ENCODE measurements around the gene IFIT1B.

IFIT1B gene

DNA sequence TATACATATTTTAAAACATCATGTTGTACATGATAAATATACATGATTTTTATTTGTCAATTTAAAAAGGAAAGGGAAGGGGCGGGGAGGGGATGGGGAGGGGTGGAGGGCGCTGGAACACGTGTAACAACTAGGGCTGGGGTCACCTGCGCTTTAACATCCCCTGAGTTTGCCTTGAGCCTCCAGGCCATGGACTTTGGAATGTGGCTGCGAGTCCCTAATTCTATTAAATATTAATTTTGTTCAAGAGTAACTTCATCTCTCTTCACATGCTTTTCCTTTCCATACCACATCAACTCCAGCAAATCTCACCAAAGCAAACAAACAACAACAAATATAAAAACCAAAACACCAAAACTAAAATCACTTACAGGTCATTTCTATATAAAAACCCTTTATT, 47.1 kb downstream of the IFIT1B start:
- no peak for DNase-seq (ENCODE audit: low spot score)
- in situ Hi-C loops (cut with MboI; ENCODE audit: low sequenced_read_pairs, unreplicated experiment), result loop anchor here (10.0 kb wide), 1 partner anchor 130 kb away; no protein-coding TSS in a partner anchor
- TF ChIP-seq, protein P1, sequence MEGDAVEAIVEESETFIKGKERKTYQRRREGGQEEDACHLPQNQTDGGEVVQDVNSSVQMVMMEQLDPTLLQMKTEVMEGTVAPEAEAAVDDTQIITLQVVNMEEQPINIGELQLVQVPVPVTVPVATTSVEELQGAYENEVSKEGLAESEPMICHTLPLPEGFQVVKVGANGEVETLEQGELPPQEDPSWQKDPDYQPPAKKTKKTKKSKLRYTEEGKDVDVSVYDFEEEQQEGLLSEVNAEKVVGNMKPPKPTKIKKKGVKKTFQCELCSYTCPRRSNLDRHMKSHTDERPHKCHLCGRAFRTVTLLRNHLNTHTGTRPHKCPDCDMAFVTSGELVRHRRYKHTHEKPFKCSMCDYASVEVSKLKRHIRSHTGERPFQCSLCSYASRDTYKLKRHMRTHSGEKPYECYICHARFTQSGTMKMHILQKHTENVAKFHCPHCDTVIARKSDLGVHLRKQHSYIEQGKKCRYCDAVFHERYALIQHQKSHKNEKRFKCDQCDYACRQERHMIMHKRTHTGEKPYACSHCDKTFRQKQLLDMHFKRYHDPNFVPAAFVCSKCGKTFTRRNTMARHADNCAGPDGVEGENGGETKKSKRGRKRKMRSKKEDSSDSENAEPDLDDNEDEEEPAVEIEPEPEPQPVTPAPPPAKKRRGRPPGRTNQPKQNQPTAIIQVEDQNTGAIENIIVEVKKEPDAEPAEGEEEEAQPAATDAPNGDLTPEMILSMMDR (IDR thresholded peaks at IDR 0.05; ENCODE audit: borderline replicate concordance, control extremely low read depth, extremely low read depth, insufficient read depth, missing control alignments), result no peak

GRCh38 chr10:89426230-89426868, 48.5 kb downstream of the IFIT1B start:
- in situ Hi-C loops (cut with MboI; ENCODE audit: low sequenced_read_pairs, unreplicated experiment), result loop anchor here (10.0 kb wide), 1 partner anchor 128 kb away; no protein-coding TSS in a partner anchor
- DNase-seq (ENCODE audit: low spot score), result peak; percentile 48
- TF ChIP-seq, protein P1 (IDR thresholded peaks at IDR 0.05; ENCODE audit: borderline replicate concordance, control extremely low read depth, extremely low read depth, insufficient read depth, missing control alignments), result peak; percentile 57

DNA sequence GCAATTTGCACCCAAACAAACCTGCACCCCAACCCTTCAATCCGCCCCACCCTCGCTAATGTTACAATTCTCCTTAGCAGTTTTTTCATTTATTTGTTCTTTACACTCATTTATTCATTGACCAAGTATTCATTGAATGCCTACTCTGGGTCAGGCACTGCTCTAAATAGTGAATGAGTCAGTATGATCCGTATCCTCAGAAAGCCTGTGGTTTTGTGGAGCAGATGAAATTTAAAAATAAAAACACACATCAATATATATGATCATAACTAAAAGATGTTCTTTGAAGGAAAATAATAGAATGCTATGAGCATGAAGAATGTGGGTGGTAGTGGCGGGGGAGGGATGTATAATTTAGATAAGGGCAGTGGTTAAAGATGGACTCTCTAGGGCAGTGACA, 49.8 kb downstream of the IFIT1B start:
- TF ChIP-seq, protein P1 (IDR thresholded peaks at IDR 0.05; ENCODE audit: borderline replicate concordance, control extremely low read depth, extremely low read depth, insufficient read depth, missing control alignments), result no peak
- no peak for DNase-seq (ENCODE audit: low spot score)
- in situ Hi-C loops (cut with MboI; ENCODE audit: low sequenced_read_pairs, unreplicated experiment), result loop anchor here (10.0 kb wide), 1 partner anchor 127 kb away; no protein-coding TSS in a partner anchor

- in situ Hi-C loops (cut with MboI; ENCODE audit: low sequenced_read_pairs, unreplicated experiment), result loop anchor here (10.0 kb wide), 1 partner anchor 126 kb away; no protein-coding TSS in a partner anchor
- TF ChIP-seq, protein P1 (IDR thresholded peaks at IDR 0.05; ENCODE audit: borderline replicate concordance, control extremely low read depth, extremely low read depth, insufficient read depth, missing control alignments), result no peak
- DNase-seq (ENCODE audit: low spot score), result no peak
Observed at GRCh38 chr10:89428877-89429276, 51.0 kb downstream of the IFIT1B start.

DNA sequence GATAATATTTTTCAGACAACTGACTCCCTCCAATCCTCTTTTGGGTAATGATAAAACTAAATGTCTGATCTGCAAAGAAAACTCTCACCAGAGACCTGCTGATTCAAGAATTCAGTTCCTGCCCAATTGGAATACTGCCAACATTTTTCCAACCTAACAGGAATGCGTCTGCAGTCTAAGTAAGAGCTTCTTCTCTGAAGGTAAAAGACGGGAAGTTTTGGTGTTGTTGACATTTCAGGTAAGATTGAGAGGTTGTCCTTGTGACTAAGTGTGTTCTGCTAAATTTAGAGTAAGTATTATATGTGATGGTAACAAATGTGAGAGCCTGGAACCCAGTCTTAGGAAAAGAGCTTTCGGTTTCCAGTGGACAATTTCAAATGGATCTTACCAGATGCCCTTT, 54.1 kb downstream of the IFIT1B start:
- no peak for DNase-seq (ENCODE audit: low spot score)
- in situ Hi-C loops (cut with MboI; ENCODE audit: low sequenced_read_pairs, unreplicated experiment), result no loop called here
- TF ChIP-seq, protein P1 (IDR thresholded peaks at IDR 0.05; ENCODE audit: borderline replicate concordance, control extremely low read depth, extremely low read depth, insufficient read depth, missing control alignments), result no peak
